AG10803 (cell line): Measurements from ENCODE around the gene SGCA.

Experiments used
- DNase-seq: peaks from one replicate; pipeline ENCODE4 v3.0.0; 2010; ENCODE audit warnings: low read depth
- H3K4me3 ChIP-seq: 2 replicates; pipeline ENCODE4 v1.5.1; 2011; ENCODE audit warnings: mild to moderate bottlenecking, low read length, control low read depth
- CTCF ChIP-seq: conservative IDR thresholded peaks from 2 replicates; pipeline ENCODE4 v1.5.1; 2011; ENCODE audit warnings: mild to moderate bottlenecking, low read length, control low read depth, inconsistent platforms

SGCA gene

GRCh38 chr17:50165867-50166517 is at the start of gene SGCA:
TSS of gene SGCA (plus strand) at chr17:50166005. CDS start at chr17:50166041, 36 bp downstream.
- TF ChIP-seq CTCF, result no peak
- no peak for DNase-seq
- H3K4me3 ChIP-seq, result peak within 1 kb of the TSS; percentile 12; the same call in 1 of the 2 replicates

DNA sequence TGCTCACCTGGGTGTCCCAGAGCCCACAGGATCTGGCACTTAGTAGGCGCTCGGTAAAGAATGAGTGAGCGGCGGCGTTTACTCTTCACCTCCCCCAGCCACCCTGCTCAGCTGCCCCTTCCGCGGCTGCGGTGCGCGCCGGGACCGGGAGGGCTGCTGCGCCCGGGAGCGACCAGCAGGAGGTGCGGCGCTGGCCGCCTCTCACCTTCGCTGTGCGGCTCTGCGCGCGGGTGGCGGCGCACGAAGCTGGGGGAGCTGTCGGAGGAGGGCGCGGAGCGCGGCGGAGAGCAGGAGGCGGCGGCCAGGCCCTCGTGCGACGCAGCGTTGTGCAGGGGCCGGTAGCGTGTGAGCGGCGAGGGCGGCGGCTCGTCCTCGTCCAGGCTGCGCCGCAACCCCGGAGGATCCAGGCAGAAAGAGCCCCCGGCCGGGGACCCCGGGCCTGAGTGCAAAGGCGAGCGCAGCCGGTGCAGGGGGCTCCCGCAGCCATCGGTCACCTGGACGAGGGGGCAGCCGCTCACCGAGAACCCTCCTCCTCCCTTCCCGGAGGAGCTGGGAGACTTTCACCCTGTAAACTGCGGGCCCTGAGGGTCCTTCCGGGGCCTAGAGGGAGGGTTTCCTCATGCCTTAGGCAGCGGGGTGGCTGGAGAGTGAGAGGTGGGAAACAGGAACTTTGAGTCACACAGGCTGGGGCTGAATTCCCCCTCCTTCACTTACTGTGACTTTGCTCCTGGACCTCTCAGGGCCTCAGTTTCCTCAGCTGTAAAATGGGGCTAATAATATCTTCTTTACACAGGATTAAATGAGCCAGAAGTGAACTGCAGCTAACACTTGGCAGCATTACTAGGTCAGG is 48.4 kb upstream of the SGCA start:
- H3K4me3 ChIP-seq, result no peak overlapping the region
- peak; percentile 48 for TF ChIP-seq CTCF
- peak; percentile 44 for DNase-seq

DNA sequence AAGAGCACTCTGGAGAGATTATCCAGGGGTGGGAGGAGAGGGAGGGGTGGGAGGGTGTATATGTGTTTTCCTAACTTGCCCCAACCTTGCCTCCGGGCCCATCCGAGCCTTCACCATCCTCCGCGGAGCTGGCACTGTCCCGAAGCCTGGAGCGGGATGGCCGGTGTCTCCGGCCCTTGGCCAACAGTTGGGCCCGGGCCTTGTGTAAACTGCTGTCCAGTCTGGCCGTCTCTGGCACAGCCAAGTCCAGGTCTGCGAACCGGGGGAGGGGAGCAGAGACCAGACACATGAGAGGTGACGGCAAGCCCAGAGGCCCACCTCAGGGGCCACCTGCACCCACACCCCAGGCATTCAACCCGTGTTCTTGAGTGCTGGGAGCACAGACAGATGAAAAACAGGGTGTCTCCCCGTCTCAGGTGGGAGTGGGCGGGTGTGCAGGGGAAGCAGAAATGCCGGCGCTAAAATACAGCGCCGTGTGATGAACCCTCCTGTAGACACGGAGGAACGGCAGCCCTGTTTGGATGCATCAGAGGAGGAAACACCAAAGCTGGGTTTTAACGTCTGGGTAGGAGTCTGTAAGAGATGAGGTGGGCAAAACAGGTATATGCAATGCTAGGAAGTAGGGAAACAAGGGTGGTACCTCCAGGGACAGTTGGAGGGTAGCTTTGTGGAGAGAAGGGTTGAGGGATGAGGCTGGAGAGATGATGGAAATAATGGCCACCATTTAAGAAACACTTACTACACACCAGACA is 47.6 kb upstream of the SGCA start:
- no peak for TF ChIP-seq CTCF
- no peak for DNase-seq
- no peak overlapping the region for H3K4me3 ChIP-seq

DNA sequence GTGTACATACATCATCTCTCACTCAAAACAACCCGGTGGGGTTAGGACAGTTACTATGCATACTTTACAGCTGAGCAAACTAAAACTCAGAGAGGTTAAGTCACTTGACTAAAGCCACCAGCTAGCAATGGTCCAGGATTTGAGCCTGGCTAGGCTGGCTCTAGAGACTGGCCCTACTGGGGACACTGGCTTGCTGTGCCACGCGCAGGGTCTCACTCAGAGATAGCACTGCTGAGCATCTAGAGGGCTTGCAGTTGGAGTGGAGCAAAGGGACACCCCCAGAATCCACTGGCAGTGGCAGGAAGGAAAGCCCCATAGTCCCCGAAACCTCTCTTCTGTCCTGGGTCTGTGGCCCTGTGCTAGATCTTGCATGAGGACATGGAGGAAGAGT is 47.0 kb upstream of the SGCA start:
- H3K4me3 ChIP-seq, result no peak overlapping the region
- TF ChIP-seq CTCF, result no peak
- DNase-seq, result no peak

GRCh38 chr17:50120475-50121253 is 45.1 kb upstream of the SGCA start:
- no peak for DNase-seq
- no peak overlapping the region for H3K4me3 ChIP-seq
- no peak for TF ChIP-seq CTCF

DNA sequence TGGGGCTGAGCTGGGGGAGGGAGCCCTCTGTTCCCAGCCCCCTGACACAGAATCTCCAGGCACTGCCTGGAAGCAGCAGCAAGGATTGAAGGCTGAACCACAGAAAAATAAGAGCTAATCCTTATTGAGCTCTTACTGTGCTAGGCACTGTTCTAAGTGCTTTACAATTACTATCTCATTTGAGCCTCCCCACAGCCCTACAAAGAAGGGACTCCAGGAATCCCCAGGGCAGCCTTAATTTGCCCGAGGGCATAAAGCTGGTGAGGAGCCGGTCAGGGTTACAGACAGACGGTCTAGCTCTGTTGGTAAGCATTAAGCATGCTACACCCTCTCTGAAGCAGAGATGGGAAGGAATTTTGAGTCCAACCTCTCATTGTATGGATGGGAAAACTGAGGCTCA is 42.9 kb upstream of the SGCA start:
- no peak for TF ChIP-seq CTCF

More for the DNA sequence above, 42.9 kb upstream of the SGCA start:
- H3K4me3 ChIP-seq, result no peak overlapping the region
- no peak for DNase-seq
